SIG-M5 treated with dmso at 0.1 percent for 504 hours (cell line): ENCODE data around the gene NOXA1.

Experiments used
- DNase-seq: peaks from one replicate; lab custom pipeline; 2025; ENCODE audit not compliant: unreplicated experiment; lab: John Stamatoyannopoulos, UW

NOXA1 gene

GRCh38 chr9:137423514-137424291 is 510 bp downstream of the NOXA1 start:
- no peak for DNase-seq

GRCh38 chr9:137426018-137426681 is 3.0 kb downstream of the NOXA1 start:
- DNase-seq, result no peak

GRCh38 chr9:137427454-137428310 is 4.5 kb downstream of the NOXA1 start:
- DNase-seq, result no peak

GRCh38 chr9:137428311-137428630 is 5.1 kb downstream of the NOXA1 start:
- DNase-seq, result no peak

- no peak for DNase-seq
These were observed 5.8 kb downstream of the NOXA1 start for GRCh38 chr9:137428841-137429545.

GRCh38 chr9:137429546-137429890 is 6.3 kb downstream of the NOXA1 start:
- DNase-seq, result no peak

GRCh38 chr9:137429974-137430722 is 7.0 kb downstream of the NOXA1 start:
- no peak for DNase-seq

- DNase-seq, result no peak
These were observed 7.7 kb downstream of the NOXA1 start for GRCh38 chr9:137430723-137431415.

- DNase-seq, result no peak
These were observed 8.3 kb downstream of the NOXA1 start for GRCh38 chr9:137431416-137431931.

- DNase-seq, result no peak
These were observed 9.6 kb downstream of the NOXA1 start for GRCh38 chr9:137432687-137433348.

- no peak for DNase-seq
These were observed 10.2 kb downstream of the NOXA1 start for GRCh38 chr9:137433349-137433915.

GRCh38 chr9:137433916-137434431 is 10.8 kb downstream of the NOXA1 start:
- no peak for DNase-seq

GRCh38 chr9:137434498-137435380 is 11.5 kb downstream of the NOXA1 start:
- no peak for DNase-seq

- DNase-seq, result no peak
These were observed 12.2 kb downstream of the NOXA1 start for GRCh38 chr9:137435381-137435891.

- no peak for DNase-seq
These were observed 13.0 kb downstream of the NOXA1 start for GRCh38 chr9:137435980-137436760.

GRCh38 chr9:137436761-137437600 is 13.8 kb downstream of the NOXA1 start:
- no peak for DNase-seq
